Testis (tissue), 2 donors: ENCODE measurements around the gene MYLK.

Experiments
- CTCF ChIP-seq, 3 experiments: fragments of 450-650 bp in 2 of 3; fragments of 200-600 bp in 1 of 3; sonication (generic) in 1 of 3; IDR thresholded peaks; one replicate each; pipeline ENCODE4 v1.5.1; 2016 to 2019; ENCODE audit warnings: antibody characterized with exemption in 3 of 3, mild to moderate bottlenecking in 2 of 3, moderate library complexity in 1 of 3
- POLR2A ChIP-seq: fragments of 450-650 bp; IDR thresholded peaks from one replicate; pipeline ENCODE4 v1.6.1; 2017; ENCODE audit warnings: antibody characterized with exemption, mild to moderate bottlenecking, moderate library complexity

GRCh38 chr3:123687286-123687685 is 196.8 kb downstream of the MYLK start:
- TF ChIP-seq CTCF (IDR thresholded peaks at IDR 0.05) (no peak), POLR2A (no peak)
